HepG2 (cell line): Measurements from ENCODE around the gene TUBA4B. TPM values are rescaled to one million over a fixed set of nuclear protein-coding genes. Genes with fewer than 3 reads are reported as not detected.

Experiments used
- ATAC-seq: fragments of 200-7000 bp; cut with Tn5 transposase; 3 replicates; pipeline ENCODE4 v1.9.1; 2020; ENCODE audit warnings: mild to moderate bottlenecking, moderate library complexity
- BruUV-seq: library from RNA; stranded (reverse); fragments of 400-500 nt; replicated peaks from 2 replicates; lab custom pipeline; 2021; lab: Mats Ljungman, UMichigan
- CTCF ChIA-PET: fragments of 300-600 bp; formaldehyde crosslinking; extraction: SDS; loops from one replicate; lab custom pipeline; 2021; ENCODE audit warnings: low total read pairs, inconsistent platforms, low intra/inter-chr PET ratio; lab: Yijun Ruan, JAX
- POLR2A ChIA-PET: fragments of 350-600 bp; sonication (Branson Sonifier 250); formaldehyde crosslinking; loops from one replicate; lab custom pipeline; 2020; ENCODE audit warnings: antibody characterized with exemption, inconsistent platforms; lab: Yijun Ruan, JAX
- DNase-seq: peaks from one replicate; pipeline ENCODE4 v3.0.0-alpha.2; 2015; ENCODE audit warnings: low spot score
- FAIRE-seq: peaks from 3 replicates; lab custom pipeline; 2011; peaks lifted over from hg19 to GRCh38; lab: Jason Lieb, UNC
- H2AFZ ChIP-seq: one replicate; pipeline ENCODE4 v1.6.1; 2011; ENCODE audit warnings: low read length, inconsistent platforms
- H3K27ac ChIP-seq: fragments of 300-600 bp; 3 replicates; pipeline ENCODE4 v1.8.0; 2011; ENCODE audit warnings: mixed run types, mild to moderate bottlenecking, mixed read lengths, low read length, inconsistent platforms; ENCODE audit not compliant: insufficient read depth; ENCODE audit errors: extremely low read length
- H3K27me3 ChIP-seq, 2 experiments: fragments of 200-600 bp in 1 of 2; 2 replicates in 1 of 2; 3 replicates in 1 of 2; pipeline versions ENCODE4 v1.6.0 to v1.8.0; 2011; ENCODE audit warnings: low read length in 2 of 2, mild to moderate bottlenecking in 2 of 2, moderate library complexity in 2 of 2, inconsistent platforms in 1 of 2; ENCODE audit not compliant: insufficient read depth in 2 of 2, control insufficient read depth in 1 of 2
- H3K36me3 ChIP-seq, 2 experiments: fragments of 200-600 bp in 1 of 2; replicated peaks in 1 of 2; 2 replicates in 1 of 2; 3 replicates in 1 of 2; pipeline versions ENCODE4 v1.5.1 to v1.8.0; 2011; ENCODE audit warnings: low read length in 2 of 2, inconsistent platforms in 1 of 2; ENCODE audit not compliant: insufficient read depth in 2 of 2, control insufficient read depth in 1 of 2
- H3K4me1 ChIP-seq: 2 replicates; pipeline ENCODE4 v1.5.1; 2012; ENCODE audit warnings: low read length, inconsistent platforms; ENCODE audit not compliant: insufficient read depth
- H3K4me2 ChIP-seq: 2 replicates; pipeline ENCODE4 v1.6.0; 2011; ENCODE audit warnings: low read depth, low read length, inconsistent platforms
- H3K4me3 ChIP-seq, 3 experiments: fragments of 200-600 bp in 1 of 3; sonication (generic), shearing (Covaris generic) in 1 of 3; replicated peaks in 1 of 3; 2 replicates each; pipeline ENCODE4 v1.5.1; 2011 to 2016; ENCODE audit warnings: low read length in 3 of 3, inconsistent platforms in 2 of 3, low read depth in 2 of 3, mild to moderate bottlenecking in 2 of 3, control low read depth in 1 of 3, mixed read lengths in 1 of 3; ENCODE audit not compliant: insufficient read depth in 1 of 3
- H3K79me2 ChIP-seq: one replicate; pipeline ENCODE4 v1.6.1; 2011; ENCODE audit warnings: low read length, inconsistent platforms; ENCODE audit not compliant: insufficient read depth
- H3K9ac ChIP-seq: 2 replicates; pipeline ENCODE4 v1.6.0; 2011; ENCODE audit warnings: mild to moderate bottlenecking, low read depth, low read length, inconsistent platforms; ENCODE audit not compliant: insufficient read depth
- H3K9me3 ChIP-seq: 2 replicates; pipeline ENCODE4 v1.5.1; 2012; ENCODE audit warnings: mild to moderate bottlenecking, low read length
- H4K20me1 ChIP-seq: 2 replicates; pipeline ENCODE4 v1.6.0; 2011; ENCODE audit warnings: inconsistent platforms, mild to moderate bottlenecking, low read length, moderate library complexity; ENCODE audit not compliant: insufficient read depth
- SALL2 ChIP-seq: sonication (generic); formaldehyde crosslinking; IDR thresholded peaks from 2 replicates; pipeline ENCODE4 v1.8.1; 2023; ENCODE audit warnings: mild to moderate bottlenecking, missing genetic modification reagents, inconsistent platforms
- SMARCC2 ChIP-seq: fragments of 450-650 bp; IDR thresholded peaks from 2 replicates; pipeline ENCODE4 v1.6.1; 2017; ENCODE audit warnings: antibody characterized with exemption, mild to moderate bottlenecking
- ZNF234 ChIP-seq: sonication (generic); formaldehyde crosslinking; conservative IDR thresholded peaks from 2 replicates; pipeline ENCODE4 v1.5.1; 2020; ENCODE audit warnings: mild to moderate bottlenecking, missing genetic modification reagents
- WGBS: methylation state at CpG from one replicate; pipeline ENCODE4 v1.1.6; 2017; ENCODE audit warnings: low lambda C conversion rate; 5-methylcytosine and 5-hydroxymethylcytosine counted together
- in situ Hi-C: cut with HindIII; loops from 2 replicates; pipeline ENCODE4 v1.10.0; 2017; ENCODE audit warnings: low pct_unique_long_range_greater_than_20kb; ENCODE audit not compliant: extremely low pct_ligation_motif_present
- intact Hi-C: fragments of 100-400 bp; cut with micrococcal nuclease; formaldehyde crosslinking; loops from one replicate; pipeline ENCODE4 v1.10.0; 2022; ENCODE audit not compliant: unreplicated experiment
- polyA plus RNA-seq, 8 experiments: library from polyadenylated mRNA; depleted of rRNA in 3 of 8; stranded (reverse) in 7 of 8; unstranded in 1 of 8; fragments of >200 nt; fragmentation: Illumina TruSeq in 4 of 8; extraction: Trizol in 4 of 8; gene quantifications; 2 replicates each; pipeline versions ENCODE4 v1.2.1 to v1.2.3, GENCODE V29; 2011 to 2016; ENCODE audit warnings: low read depth in 4 of 8, missing spikeins in 1 of 8, mixed read lengths in 1 of 8; ENCODE audit not compliant: insufficient read depth in 1 of 8
- total RNA-seq, 5 experiments: library from RNA; depleted of rRNA; stranded (reverse); fragments of >200 nt; fragmentation: Illumina TruSeq; extraction: Trizol; gene quantifications; 2 replicates each; pipeline ENCODE4 v1.2.3, GENCODE V29; 2016; ENCODE audit warnings: low read depth in 1 of 5
- TF ChIP-seq, protein P1 (sequence below): sonication (generic); formaldehyde crosslinking; IDR thresholded peaks from 2 replicates; pipeline ENCODE4 v1.5.1; 2020; ENCODE audit warnings: mild to moderate bottlenecking, missing genetic modification reagents, moderate library complexity

Gene TUBA4B
- total and polyA plus RNA-seq, 2 of the 13 experiments (the other 11 are each of a cell fraction or from before 2014, with no cell fraction given), result 0.18 to 0.22 TPM

DNA sequence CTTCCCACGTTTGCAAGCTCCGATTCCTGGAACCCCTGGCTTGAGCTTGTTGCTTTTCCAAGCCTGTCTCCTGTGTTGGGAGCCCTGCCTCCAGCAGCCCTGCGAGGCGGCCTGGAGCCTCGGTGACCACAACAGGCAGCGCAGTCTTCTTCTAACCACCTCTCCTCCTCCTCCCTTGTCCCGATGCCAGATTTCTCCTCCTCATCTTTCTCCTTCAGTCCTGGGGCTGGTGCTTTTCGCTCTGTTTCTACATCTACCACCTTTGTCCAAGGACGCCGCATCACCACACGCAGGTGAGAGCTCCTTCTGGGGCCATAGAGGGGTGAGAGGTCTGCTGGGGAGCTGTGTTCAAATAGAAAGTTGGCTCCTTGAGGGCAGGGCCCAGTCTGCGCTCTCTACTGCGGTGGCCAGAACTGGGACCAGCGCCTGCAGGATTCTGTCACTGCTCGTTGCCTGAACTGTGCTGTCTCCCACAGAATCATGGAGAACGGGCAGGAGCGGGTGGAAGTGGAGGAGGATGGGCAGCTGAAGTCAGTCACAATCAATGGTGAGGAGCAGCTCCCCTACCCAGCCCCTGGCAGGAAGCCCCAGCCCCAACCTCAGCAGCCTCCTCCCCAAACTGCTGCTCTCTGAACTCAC, 30.0 kb downstream of the TUBA4B start:
- Histone ChIP-seq H2AFZ (no peak overlapping the region), H3K4me2 (no peak overlapping the region), H3K79me2 (no peaks in the 10 kb centered on the region), H3K4me1 (peaks cover 25% of the 10 kb centered on the region), H3K27me3 (no peaks in the 10 kb centered on the region), H3K9ac (no peak overlapping the region), H3K4me3 (no peak overlapping the region), H4K20me1 (no peaks in the 10 kb centered on the region), H3K36me3 (peaks cover 4 to 10% of the 10 kb centered on the region in 2 experiments; a peak in 4 of 5 replicates), H3K27ac (no peak overlapping the region), H3K9me3 (no peaks in the 10 kb centered on the region)
- POLR2A ChIA-PET, result interaction anchor here (2.4 kb wide), 1 partner anchor 12 kb away, joined by 6 read pairs; no protein-coding TSS in a partner anchor
- FAIRE-seq (no peak), ATAC-seq (no peak), DNase-seq (no peak)
- CTCF ChIA-PET, result no interaction called here
- BruUV-seq, result no TSS peak
- WGBS, result 95% methylated on average over 17 of the region's 17 CpGs
- TF ChIP-seq SALL2 (CRISPR knock-in tag), result no peak
- TF ChIP-seq, protein P1, sequence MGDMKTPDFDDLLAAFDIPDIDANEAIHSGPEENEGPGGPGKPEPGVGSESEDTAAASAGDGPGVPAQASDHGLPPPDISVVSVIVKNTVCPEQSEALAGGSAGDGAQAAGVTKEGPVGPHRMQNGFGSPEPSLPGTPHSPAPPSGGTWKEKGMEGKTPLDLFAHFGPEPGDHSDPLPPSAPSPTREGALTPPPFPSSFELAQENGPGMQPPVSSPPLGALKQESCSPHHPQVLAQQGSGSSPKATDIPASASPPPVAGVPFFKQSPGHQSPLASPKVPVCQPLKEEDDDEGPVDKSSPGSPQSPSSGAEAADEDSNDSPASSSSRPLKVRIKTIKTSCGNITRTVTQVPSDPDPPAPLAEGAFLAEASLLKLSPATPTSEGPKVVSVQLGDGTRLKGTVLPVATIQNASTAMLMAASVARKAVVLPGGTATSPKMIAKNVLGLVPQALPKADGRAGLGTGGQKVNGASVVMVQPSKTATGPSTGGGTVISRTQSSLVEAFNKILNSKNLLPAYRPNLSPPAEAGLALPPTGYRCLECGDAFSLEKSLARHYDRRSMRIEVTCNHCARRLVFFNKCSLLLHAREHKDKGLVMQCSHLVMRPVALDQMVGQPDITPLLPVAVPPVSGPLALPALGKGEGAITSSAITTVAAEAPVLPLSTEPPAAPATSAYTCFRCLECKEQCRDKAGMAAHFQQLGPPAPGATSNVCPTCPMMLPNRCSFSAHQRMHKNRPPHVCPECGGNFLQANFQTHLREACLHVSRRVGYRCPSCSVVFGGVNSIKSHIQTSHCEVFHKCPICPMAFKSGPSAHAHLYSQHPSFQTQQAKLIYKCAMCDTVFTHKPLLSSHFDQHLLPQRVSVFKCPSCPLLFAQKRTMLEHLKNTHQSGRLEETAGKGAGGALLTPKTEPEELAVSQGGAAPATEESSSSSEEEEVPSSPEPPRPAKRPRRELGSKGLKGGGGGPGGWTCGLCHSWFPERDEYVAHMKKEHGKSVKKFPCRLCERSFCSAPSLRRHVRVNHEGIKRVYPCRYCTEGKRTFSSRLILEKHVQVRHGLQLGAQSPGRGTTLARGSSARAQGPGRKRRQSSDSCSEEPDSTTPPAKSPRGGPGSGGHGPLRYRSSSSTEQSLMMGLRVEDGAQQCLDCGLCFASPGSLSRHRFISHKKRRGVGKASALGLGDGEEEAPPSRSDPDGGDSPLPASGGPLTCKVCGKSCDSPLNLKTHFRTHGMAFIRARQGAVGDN (CRISPR knock-in tag), result 0 out of 2 replicates have a peak, but pooled peaks have one; percentile 11
- no peak for TF ChIP-seq ZNF234 (CRISPR knock-in tag)
- no peak for TF ChIP-seq SMARCC2
- intact Hi-C loops (no loop called here), in situ Hi-C loops (no loop called here)
